NT2/D1 (cell line): ENCODE results near the gene RBM27.

Experiments
- YY1 ChIP-seq: IDR thresholded peaks from 2 replicates; pipeline ENCODE4 v1.6.1; 2011; ENCODE audit not compliant: insufficient read length, insufficient read depth
- ZNF274 ChIP-seq: IDR thresholded peaks from 2 replicates; pipeline ENCODE4 v1.6.1; 2011; ENCODE audit warnings: mild to moderate bottlenecking, low read depth, low read length

- TF ChIP-seq ZNF274 = no peak
- TF ChIP-seq YY1 = no peak
Measured at GRCh38 chr5:146196459-146197048, 6.9 kb upstream of the RBM27 start.
